ENCODE data around the gene ERLIN1. TPM values are rescaled to one million over a fixed set of nuclear protein-coding genes. Genes with fewer than 3 reads are reported as not detected.

Gene ERLIN1
- total RNA-seq, 6 experiments from 2014 or later = 56.9 to 83.1 (median 74.2) TPM

DNA sequence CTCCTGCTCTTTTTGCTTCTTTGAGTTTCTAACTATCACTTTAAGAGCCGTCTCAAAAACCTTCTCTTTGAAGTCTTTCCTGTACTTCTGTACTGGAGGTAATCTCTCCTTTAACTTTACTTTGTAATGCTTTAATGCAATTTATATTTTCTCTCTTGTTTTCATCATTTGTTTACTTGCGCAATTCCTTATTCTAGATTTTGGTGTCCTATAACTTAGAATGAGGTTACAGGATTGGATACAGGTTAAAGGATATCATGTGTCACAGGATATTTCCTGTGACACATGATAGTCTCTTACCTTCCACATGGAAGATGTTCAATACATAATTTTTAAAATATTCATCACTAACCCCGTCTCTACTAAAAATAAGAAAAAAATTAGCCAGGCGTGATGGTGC is 61.7 kb downstream of the ERLIN1 start:
- Mint-ChIP-seq H3K36me3 (ENCODE audit: low read depth) (no peaks in the 10 kb centered on the region), H3K27ac (no peak overlapping the region), H3K27me3 (ENCODE audit: insufficient read depth) (peaks cover 32% of the 10 kb centered on the region), H3K9me3 (no peaks in the 10 kb centered on the region), H3K4me3 (no peak overlapping the region), H3K4me1 (ENCODE audit: low read depth) (no peaks in the 10 kb centered on the region)
- TF ChIP-seq, protein P1, sequence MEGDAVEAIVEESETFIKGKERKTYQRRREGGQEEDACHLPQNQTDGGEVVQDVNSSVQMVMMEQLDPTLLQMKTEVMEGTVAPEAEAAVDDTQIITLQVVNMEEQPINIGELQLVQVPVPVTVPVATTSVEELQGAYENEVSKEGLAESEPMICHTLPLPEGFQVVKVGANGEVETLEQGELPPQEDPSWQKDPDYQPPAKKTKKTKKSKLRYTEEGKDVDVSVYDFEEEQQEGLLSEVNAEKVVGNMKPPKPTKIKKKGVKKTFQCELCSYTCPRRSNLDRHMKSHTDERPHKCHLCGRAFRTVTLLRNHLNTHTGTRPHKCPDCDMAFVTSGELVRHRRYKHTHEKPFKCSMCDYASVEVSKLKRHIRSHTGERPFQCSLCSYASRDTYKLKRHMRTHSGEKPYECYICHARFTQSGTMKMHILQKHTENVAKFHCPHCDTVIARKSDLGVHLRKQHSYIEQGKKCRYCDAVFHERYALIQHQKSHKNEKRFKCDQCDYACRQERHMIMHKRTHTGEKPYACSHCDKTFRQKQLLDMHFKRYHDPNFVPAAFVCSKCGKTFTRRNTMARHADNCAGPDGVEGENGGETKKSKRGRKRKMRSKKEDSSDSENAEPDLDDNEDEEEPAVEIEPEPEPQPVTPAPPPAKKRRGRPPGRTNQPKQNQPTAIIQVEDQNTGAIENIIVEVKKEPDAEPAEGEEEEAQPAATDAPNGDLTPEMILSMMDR (IDR thresholded peaks at IDR 0.05) = no peak
- DNase-seq = no peak

DNA sequence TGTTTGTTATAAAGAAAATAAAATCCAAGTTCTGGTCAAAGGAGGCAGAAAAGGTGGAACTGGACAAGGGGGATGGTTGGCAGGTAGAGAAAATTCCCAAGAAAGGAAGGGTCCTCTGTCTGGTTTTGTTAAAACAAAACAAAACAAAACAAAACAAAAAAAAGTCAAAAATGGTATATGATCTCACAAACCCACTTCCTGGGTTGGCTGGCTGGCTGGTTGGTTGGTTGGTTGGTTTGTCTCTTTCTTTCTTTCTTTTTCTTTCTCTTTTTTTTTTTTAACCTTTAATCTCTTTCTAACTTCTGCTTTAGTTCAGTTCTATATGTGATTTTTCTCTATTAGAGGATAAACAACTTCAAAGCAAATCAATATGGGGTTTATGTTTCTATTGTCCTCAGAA is 63.0 kb downstream of the ERLIN1 start:
- Mint-ChIP-seq H3K27ac (no peak overlapping the region), H3K36me3 (ENCODE audit: low read depth) (no peaks in the 10 kb centered on the region)

DNA sequence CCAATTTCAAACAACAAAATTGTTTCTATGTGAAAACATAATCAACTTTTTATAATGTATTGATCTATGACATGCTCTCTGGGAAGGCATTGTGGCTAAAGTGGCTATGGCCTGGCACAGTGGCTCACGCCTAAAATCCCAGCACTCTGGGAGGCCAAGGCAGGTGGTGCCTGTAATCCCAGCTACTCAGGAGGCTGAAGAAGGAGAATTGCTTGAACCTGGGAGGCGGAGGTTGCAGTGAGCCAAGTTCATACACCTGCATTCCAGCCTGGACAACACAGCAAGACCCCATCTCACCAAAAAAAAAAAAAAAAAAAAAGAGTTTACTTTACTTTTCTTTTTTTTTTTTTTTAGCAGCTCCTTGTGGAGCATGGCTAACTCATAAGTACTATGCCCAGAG is 65.3 kb downstream of the ERLIN1 start:
- Mint-ChIP-seq H3K27ac (no peak overlapping the region), H3K9me3 (no peaks in the 10 kb centered on the region), H3K27me3 (ENCODE audit: insufficient read depth) (peaks cover 38% of the 10 kb centered on the region), H3K4me3 (no peak overlapping the region), H3K4me1 (ENCODE audit: low read depth) (no peaks in the 10 kb centered on the region), H3K36me3 (ENCODE audit: low read depth) (no peaks in the 10 kb centered on the region)
- TF ChIP-seq, protein P1 (IDR thresholded peaks at IDR 0.05) = no peak
- DNase-seq = no peak

More for the DNA sequence above, 63.0 kb downstream of the ERLIN1 start:
- Mint-ChIP-seq H3K27me3 (ENCODE audit: insufficient read depth) (peaks cover 34% of the 10 kb centered on the region), H3K9me3 (no peaks in the 10 kb centered on the region), H3K4me1 (ENCODE audit: low read depth) (no peaks in the 10 kb centered on the region), H3K4me3 (no peak overlapping the region)
- TF ChIP-seq, protein P1 (IDR thresholded peaks at IDR 0.05) = no peak
- DNase-seq = no peak

DNA sequence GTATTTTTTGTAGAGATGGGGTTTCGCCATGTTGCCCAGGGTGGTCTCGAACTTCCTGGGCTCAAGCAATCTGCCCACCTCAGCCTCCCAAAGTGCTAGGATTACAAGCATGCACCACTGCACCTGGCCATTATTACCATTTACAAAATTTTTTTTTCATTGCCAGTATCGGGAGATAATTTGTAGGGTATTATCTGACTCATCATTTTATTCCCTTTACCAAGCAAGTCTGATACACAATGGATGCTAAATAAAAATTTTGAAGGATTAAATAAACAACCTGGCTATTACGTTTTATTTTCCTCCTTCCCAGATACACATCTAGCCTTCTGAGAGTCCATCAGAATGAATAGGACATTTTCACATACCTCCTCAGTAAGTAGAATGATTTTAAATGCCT is 66.1 kb downstream of the ERLIN1 start:
- TF ChIP-seq, protein P1 (IDR thresholded peaks at IDR 0.05) = no peak
- Mint-ChIP-seq H3K4me1 (ENCODE audit: low read depth) (no peaks in the 10 kb centered on the region; the same call in 1 of the 2 replicates), H3K27ac (no peak overlapping the region), H3K9me3 (no peaks in the 10 kb centered on the region), H3K36me3 (ENCODE audit: low read depth) (0 out of 2 replicates have a peak, but pooled peaks cover under 1% of the 10 kb centered on the region), H3K4me3 (no peak overlapping the region), H3K27me3 (ENCODE audit: insufficient read depth) (peaks cover 34% of the 10 kb centered on the region)
- no peak for DNase-seq

DNA sequence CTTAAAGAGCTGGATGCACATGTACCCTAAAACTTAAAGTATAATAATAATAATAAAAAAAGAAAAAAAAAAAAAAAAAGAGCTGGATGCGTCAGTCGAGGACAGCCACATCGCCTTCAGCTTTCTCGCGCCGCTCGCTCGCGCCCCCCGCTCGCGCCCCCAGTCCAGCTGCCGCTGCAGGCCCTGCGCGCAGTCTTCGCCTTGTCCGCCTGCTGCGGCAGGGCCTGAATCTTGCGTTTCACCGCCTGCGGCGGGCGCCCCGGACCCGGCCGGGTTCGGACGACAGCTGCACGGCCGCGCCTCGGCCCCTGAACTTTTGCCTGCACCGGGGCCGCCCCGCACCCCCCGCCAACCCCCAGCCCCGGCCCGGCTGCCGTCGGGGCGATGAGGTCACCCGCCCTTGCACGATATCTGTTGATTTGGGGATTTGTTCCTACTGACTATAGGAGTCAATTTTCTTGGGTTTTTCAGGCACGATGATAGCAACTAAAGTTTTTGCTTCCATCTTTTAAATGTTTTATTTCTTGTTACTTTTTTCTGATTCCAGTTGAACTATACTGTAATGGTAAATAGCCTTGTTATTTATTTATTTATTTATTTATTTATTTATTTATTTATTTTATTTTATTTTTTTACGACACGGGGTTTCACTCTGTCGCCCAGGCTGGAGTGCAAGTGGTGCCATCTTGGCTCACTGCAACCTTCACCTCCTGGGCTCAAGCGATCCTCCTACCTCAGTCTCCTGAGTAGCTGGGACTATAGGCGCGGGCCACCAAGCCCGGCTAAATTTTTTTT is 70.7 kb downstream of the ERLIN1 start:
- Mint-ChIP-seq H3K9me3 (no peaks in the 10 kb centered on the region), H3K27ac (no peak overlapping the region), H3K36me3 (ENCODE audit: low read depth) (0 out of 2 replicates have a peak, but pooled peaks cover 4% of the 10 kb centered on the region), H3K27me3 (ENCODE audit: insufficient read depth) (peaks cover 27% of the 10 kb centered on the region), H3K4me3 (peak overlapping the region; percentile 54; the same call in 1 of the 2 replicates), H3K4me1 (ENCODE audit: low read depth) (peaks cover 12% of the 10 kb centered on the region; the same call in 1 of the 2 replicates)
- TF ChIP-seq, protein P1 (IDR thresholded peaks at IDR 0.05) = no peak
- no peak for DNase-seq

Measured in HFFc6 (cell line).